NT2/D1 (cell line): ENCODE data around the gene CD300LD.

Experiments used
- DNase-seq: peaks from one replicate; pipeline ENCODE4 v3.0.0-alpha.2; 2011; ENCODE audit warnings: low read depth, low spot score
- H3K27me3 ChIP-seq: 2 replicates; pipeline ENCODE4 v1.6.0; 2011; ENCODE audit warnings: mild to moderate bottlenecking; ENCODE audit not compliant: insufficient read length, insufficient read depth
- H3K36me3 ChIP-seq: 2 replicates; pipeline ENCODE4 v1.6.1; 2011; ENCODE audit warnings: mild to moderate bottlenecking, low read length, mixed read lengths; ENCODE audit not compliant: insufficient read depth, insufficient read length
- H3K4me1 ChIP-seq: 2 replicates; pipeline ENCODE4 v1.5.1; 2011; ENCODE audit not compliant: insufficient read depth, insufficient read length
- H3K4me3 ChIP-seq: 2 replicates; pipeline ENCODE4 v1.5.1; 2011; ENCODE audit warnings: low read depth; ENCODE audit not compliant: insufficient read length
- H3K9ac ChIP-seq: 2 replicates; pipeline ENCODE4 v1.6.0; 2011; ENCODE audit warnings: low read depth; ENCODE audit not compliant: insufficient read length
- H3K9me3 ChIP-seq: 2 replicates; pipeline ENCODE4 v1.5.1; 2011; ENCODE audit warnings: mild to moderate bottlenecking, low read length; ENCODE audit not compliant: insufficient read depth
- SUZ12 ChIP-seq: IDR thresholded peaks from 2 replicates; pipeline ENCODE4 v1.6.1; 2011; ENCODE audit not compliant: insufficient read length, insufficient read depth; ENCODE audit errors: extremely low read depth
- YY1 ChIP-seq: IDR thresholded peaks from 2 replicates; pipeline ENCODE4 v1.6.1; 2011; ENCODE audit not compliant: insufficient read length, insufficient read depth
- ZNF274 ChIP-seq: IDR thresholded peaks from 2 replicates; pipeline ENCODE4 v1.6.1; 2011; ENCODE audit warnings: mild to moderate bottlenecking, low read depth, low read length

The CD300LD gene

DNA sequence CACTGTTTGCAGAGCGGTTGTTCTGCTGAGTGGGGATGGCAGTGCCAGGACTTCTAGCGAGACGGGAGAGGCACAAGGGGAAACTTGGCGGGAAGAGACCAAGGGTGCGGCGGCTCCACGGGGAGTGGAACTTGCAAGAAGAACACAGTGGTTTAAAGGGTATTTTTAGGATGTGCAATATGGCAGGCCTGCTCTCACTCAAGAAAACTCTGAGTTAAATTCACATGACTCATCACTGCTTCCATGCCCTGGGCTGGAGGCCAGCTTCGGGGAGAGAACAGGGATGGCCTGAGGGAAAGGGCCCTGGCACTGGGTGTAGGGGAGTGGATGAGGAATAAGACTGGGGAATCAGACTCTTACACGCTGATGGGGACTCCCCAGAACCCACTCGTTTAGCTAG is 13.3 kb upstream of the CD300LD start:
- Histone ChIP-seq H3K9me3 (no peaks in the 10 kb centered on the region), H3K4me1 (no peaks in the 10 kb centered on the region), H3K27me3 (peaks cover 32% of the 10 kb centered on the region), H3K36me3 (no peaks in the 10 kb centered on the region), H3K4me3 (no peak overlapping the region), H3K9ac (no peak overlapping the region)
- TF ChIP-seq YY1 (no peak), SUZ12 (no peak), ZNF274 (no peak)
- no peak for DNase-seq

DNA sequence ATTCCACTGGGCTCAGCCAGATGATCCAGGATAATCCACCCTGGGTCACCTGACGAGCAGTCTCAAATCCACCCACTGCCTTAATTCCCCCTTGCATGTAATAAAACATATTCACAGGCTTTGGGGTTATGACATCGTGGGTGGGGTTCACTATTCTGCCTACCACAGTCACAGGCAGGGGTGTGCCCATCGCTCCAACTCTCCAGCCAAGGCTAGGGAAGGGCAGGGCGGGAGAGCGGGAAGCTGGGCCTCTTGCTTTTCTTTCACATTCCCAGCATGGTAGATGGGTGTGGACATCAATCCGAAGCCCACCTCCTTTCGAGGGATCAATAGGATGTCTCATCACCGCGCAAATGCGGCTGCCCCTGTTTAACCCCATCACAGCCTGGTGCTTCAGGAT is 12.7 kb upstream of the CD300LD start:
- TF ChIP-seq SUZ12 (no peak), ZNF274 (no peak), YY1 (no peak)
- H3K4me1 ChIP-seq = no peaks in the 10 kb centered on the region
- no peak overlapping the region for H3K4me3 ChIP-seq

DNA sequence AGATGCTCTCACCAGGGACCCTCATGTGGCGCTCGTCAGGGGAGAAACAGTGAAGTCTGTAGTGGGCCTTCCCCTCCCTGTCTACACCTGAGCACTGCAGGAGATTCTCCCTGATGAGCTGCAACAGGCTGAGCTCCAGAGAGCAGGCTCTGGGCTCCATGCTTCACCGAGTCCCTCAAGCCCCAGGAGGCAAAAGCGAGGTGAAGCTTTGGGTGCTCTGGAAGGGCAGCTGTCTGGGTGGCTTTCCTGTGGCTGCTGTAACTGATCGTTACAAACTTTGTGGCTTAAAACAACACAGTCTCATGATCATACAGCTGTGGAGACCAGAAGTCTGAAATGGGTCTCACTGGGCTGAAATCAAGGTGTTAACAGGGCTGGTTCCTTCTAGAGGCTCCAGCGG is 12.1 kb upstream of the CD300LD start:
- Histone ChIP-seq H3K36me3 (no peaks in the 10 kb centered on the region), H3K4me1 (peaks cover 2% of the 10 kb centered on the region), H3K4me3 (no peak overlapping the region), H3K9me3 (no peaks in the 10 kb centered on the region), H3K27me3 (peaks cover 21% of the 10 kb centered on the region), H3K9ac (no peak overlapping the region)
- no peak for DNase-seq
- no peak for TF ChIP-seq YY1
- TF ChIP-seq SUZ12 = no peak

More for the DNA sequence above, 12.7 kb upstream of the CD300LD start:
- Histone ChIP-seq H3K27me3 (peaks cover 26% of the 10 kb centered on the region), H3K9me3 (no peaks in the 10 kb centered on the region), H3K36me3 (no peaks in the 10 kb centered on the region), H3K9ac (no peak overlapping the region)
- DNase-seq = no peak

DNA sequence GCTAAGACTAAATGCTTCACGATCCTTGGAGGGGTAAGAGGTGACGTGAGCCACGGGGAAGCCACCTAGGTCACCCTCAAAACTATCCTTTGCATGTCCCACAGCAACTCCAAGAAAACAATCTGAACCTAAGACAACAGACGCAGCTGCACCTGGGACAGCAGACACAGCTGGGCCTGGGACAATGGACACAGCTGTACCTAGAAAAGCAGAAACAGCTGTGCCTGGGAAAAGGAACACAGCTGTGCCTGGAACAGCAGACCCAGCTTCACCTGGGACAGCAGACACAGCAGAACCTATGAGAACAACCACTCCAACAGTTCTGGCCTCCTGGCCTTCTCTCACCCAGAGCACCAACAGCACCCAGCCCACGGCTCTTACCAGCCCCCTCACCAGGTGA is 11.7 kb upstream of the CD300LD start:
- no peak overlapping the region for H3K4me3 ChIP-seq
- H3K9me3 ChIP-seq = no peaks in the 10 kb centered on the region
- peaks cover 16% of the 10 kb centered on the region for H3K27me3 ChIP-seq
- H3K4me1 ChIP-seq = peaks cover 6% of the 10 kb centered on the region
- no peaks in the 10 kb centered on the region for H3K36me3 ChIP-seq
- H3K9ac ChIP-seq = no peak overlapping the region
- TF ChIP-seq ZNF274 (no peak), YY1 (no peak), SUZ12 (no peak)
- no peak for DNase-seq

DNA sequence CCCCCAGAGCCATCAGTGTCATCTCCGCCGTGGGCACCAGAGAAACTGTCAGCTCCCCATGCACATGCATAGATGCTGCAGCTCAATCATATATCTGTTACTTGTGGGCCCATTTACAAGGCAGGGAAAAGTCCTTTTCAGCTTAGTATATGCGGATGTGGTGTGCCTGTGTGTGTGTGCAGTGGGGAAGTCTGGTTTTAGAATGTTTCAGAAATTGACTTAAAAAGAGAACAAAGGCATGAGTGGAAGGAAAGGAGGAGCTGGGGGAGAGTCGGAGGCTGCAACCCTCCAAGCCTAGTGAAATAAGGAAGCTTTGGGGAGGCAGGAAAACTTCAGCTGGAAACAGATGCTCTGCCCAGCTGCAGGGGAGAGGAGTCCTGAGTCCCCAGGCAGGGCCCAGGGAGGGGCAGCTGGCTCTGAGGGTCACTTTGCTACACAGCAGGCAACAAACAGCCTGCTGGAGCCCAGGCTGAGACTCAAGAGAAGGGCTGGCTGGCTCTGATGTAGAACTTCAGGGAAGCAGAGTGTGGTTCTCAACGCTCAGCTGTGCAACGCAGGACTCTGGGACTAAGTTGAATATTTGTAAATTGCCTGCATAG is 11.1 kb upstream of the CD300LD start:
- Histone ChIP-seq H3K9ac (no peak overlapping the region), H3K36me3 (no peaks in the 10 kb centered on the region), H3K27me3 (peaks cover 10% of the 10 kb centered on the region), H3K4me3 (no peak overlapping the region), H3K9me3 (no peaks in the 10 kb centered on the region), H3K4me1 (peaks cover 9% of the 10 kb centered on the region)
- TF ChIP-seq SUZ12 (no peak), ZNF274 (no peak), YY1 (no peak)
- no peak for DNase-seq

DNA sequence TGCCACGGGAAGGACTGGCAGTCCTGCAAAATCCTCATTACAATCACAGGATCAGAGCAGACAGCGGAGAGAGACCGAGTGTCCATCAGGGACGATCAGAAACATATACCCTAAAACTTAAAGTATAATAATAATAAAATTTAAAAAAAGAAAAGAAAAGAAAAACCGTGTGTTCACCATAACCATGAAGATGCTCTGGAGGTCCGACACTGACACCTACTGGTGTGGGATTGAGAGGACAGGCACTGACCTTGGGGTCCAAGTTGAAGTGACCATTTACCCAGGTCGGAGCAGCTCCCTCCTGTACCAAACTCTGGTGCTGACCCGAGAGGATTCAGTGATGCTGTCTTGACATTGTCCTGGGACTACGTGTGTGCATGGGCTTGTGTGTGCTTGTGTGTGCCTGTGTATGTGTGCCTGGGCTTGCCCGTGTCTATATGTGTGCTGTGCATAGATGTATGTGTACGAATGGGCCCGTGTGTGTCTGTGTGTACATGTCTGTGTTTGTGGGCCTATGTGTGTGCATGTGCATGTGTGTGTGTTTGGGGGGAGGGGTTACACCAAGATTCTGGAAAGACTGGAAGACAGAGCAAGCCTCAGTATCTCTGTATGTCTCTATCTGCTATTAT is 10.0 kb upstream of the CD300LD start:
- Histone ChIP-seq H3K9me3 (no peaks in the 10 kb centered on the region), H3K4me3 (no peak overlapping the region), H3K9ac (no peak overlapping the region), H3K4me1 (peaks cover 9% of the 10 kb centered on the region), H3K27me3 (no peaks in the 10 kb centered on the region), H3K36me3 (no peaks in the 10 kb centered on the region)
- TF ChIP-seq ZNF274 (no peak), SUZ12 (no peak), YY1 (no peak)
- DNase-seq = peak; percentile 11

DNA sequence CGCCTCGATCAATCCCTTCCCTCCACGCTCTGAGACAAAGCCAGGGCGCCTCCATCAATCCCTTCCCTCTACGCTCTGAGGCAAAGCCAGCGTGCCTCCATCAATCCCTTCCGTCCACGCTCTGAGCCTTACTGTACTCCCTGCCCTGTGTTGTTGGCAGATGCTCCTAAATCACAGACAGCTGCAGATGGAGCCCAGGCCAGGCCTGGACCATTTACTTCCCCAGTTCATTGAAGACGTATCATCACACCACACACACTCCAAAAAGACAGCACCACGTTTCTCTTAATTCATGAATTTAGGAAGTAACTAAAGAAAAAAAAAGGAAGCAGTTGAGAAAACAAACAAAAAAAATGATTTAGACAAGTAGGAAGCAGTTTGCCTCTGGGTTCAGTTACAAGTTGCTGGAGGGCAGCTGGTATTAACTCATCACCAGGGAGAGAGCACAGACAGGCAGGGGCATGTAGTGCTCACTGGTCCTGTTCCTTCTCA is 7.4 kb upstream of the CD300LD start:
- no peak for DNase-seq

More for the DNA sequence above, 7.4 kb upstream of the CD300LD start:
- Histone ChIP-seq H3K4me3 (peak overlapping the region; percentile 1), H3K9ac (no peak overlapping the region), H3K4me1 (peaks cover 9% of the 10 kb centered on the region), H3K36me3 (no peaks in the 10 kb centered on the region), H3K9me3 (no peaks in the 10 kb centered on the region), H3K27me3 (no peaks in the 10 kb centered on the region)
- TF ChIP-seq ZNF274 = no peak
- TF ChIP-seq YY1 = no peak
- TF ChIP-seq SUZ12 = no peak
